Fibroblast of lung (primary cell): ENCODE results near the gene NR5A1. TPM values are rescaled to one million over a fixed set of nuclear protein-coding genes. Genes with fewer than 3 reads are reported as not detected.

Experiments
- DNase-seq, 2 donors: peaks; one replicate each; pipeline versions ENCODE4 v3.0.0 to v3.0.0-alpha.2; 2010; ENCODE audit warnings: low read depth in 2 of 2
- H2AFZ ChIP-seq: 2 replicates; pipeline ENCODE4 v1.5.1; 2012; ENCODE audit warnings: low read length, control low read depth, inconsistent platforms
- H3K27ac ChIP-seq: 2 replicates; pipeline ENCODE4 v1.5.1; 2011; ENCODE audit warnings: low read length, control low read depth; ENCODE audit not compliant: insufficient read depth
- H3K27me3 ChIP-seq: 2 replicates; pipeline ENCODE4 v1.5.1; 2011; ENCODE audit warnings: mild to moderate bottlenecking, low read length; ENCODE audit not compliant: control insufficient read depth, insufficient read depth
- H3K36me3 ChIP-seq: 2 replicates; pipeline ENCODE4 v1.5.1; 2011; ENCODE audit warnings: low read length; ENCODE audit not compliant: control insufficient read depth, insufficient read depth
- H3K4me1 ChIP-seq: 2 replicates; pipeline ENCODE4 v1.5.1; 2011; ENCODE audit warnings: low read length; ENCODE audit not compliant: control insufficient read depth, insufficient read depth; ENCODE audit errors: extremely low read depth
- H3K4me2 ChIP-seq: 2 replicates; pipeline ENCODE4 v1.5.1; 2011; ENCODE audit warnings: low read length, control low read depth; ENCODE audit not compliant: insufficient read depth; ENCODE audit errors: extremely low read depth
- H3K4me3 ChIP-seq, 4 experiments: fragments of 200-600 bp in 1 of 4; sonication (generic) in 1 of 4; replicated peaks in 1 of 4; 2 replicates each; pipeline ENCODE4 v1.5.1; 2011 to 2016; ENCODE audit warnings: low read length in 4 of 4, low read depth in 3 of 4, mild to moderate bottlenecking in 3 of 4, control low read depth in 2 of 4, inconsistent platforms in 1 of 4, mixed read lengths in 1 of 4; ENCODE audit not compliant: insufficient read depth in 1 of 4; ENCODE audit errors: control extremely low read depth in 1 of 4
- H3K79me2 ChIP-seq: 2 replicates; pipeline ENCODE4 v1.5.1; 2012; ENCODE audit warnings: mild to moderate bottlenecking, low read length, inconsistent platforms; ENCODE audit not compliant: control insufficient read depth, insufficient read depth
- H3K9ac ChIP-seq: 2 replicates; pipeline ENCODE4 v1.5.1; 2011; ENCODE audit warnings: mild to moderate bottlenecking, low read length, control low read depth; ENCODE audit not compliant: insufficient read depth
- H3K9me3 ChIP-seq: 2 replicates; pipeline ENCODE4 v1.5.1; 2012; ENCODE audit warnings: low read depth, low read length; ENCODE audit not compliant: control insufficient read depth, insufficient read depth
- H4K20me1 ChIP-seq: 2 replicates; pipeline ENCODE4 v1.5.1; 2011; ENCODE audit warnings: low read length; ENCODE audit not compliant: control insufficient read depth, insufficient read depth; ENCODE audit errors: extremely low read depth
- CTCF ChIP-seq, 2 donors: IDR thresholded peaks in 1 of 2; conservative IDR thresholded peaks in 1 of 2; 1 replicate in 1 of 2; 2 replicates in 1 of 2; pipeline ENCODE4 v1.5.1; 2011 to 2012; ENCODE audit warnings: low read length in 2 of 2, control low read depth in 1 of 2, inconsistent platforms in 1 of 2, low read depth in 1 of 2, mild to moderate bottlenecking in 1 of 2
- EZH2 ChIP-seq: IDR thresholded peaks from 2 replicates; pipeline ENCODE4 v1.5.1; 2012; ENCODE audit warnings: low read length, control low read depth, mild to moderate bottlenecking; ENCODE audit errors: missing control alignments
- polyA plus RNA-seq, 2 donors: library from polyadenylated mRNA; depleted of rRNA in 1 of 2; stranded (reverse) in 1 of 2; unstranded in 1 of 2; fragments of >200 nt; gene quantifications; 2 replicates each; pipeline ENCODE4 v1.2.1, GENCODE V29; 2011 to 2012; ENCODE audit warnings: missing spikeins in 1 of 2
- total RNA-seq: library from RNA; depleted of rRNA; stranded (reverse); fragments of >200 nt; gene quantifications from 2 replicates; pipeline ENCODE4 v1.2.1, GENCODE V29; 2014

Gene NR5A1
- total and polyA plus RNA-seq, 2 donors (not counting 1 experiment from before 2014, with no cell fraction given): not detected

GRCh38 chr9:124472770-124473169 lies 34.4 kb downstream of the NR5A1 start:
- Histone ChIP-seq H3K9me3 (no peaks in the 10 kb centered on the region), H3K4me3 (no peak overlapping the region)

GRCh38 chr9:124471761-124472160 lies 35.4 kb downstream of the NR5A1 start:
- no peak for DNase-seq
- H3K27me3 ChIP-seq: no peaks in the 10 kb centered on the region
- H3K27ac ChIP-seq: no peak overlapping the region
- TF ChIP-seq EZH2 (no peak), CTCF (conservative IDR thresholded peaks at IDR 0.05 in 1 of 2, IDR thresholded peaks at IDR 0.05 in 1 of 2; ENCODE audit: low read depth in 1 of 2, low read length in 2 of 2) (no peak)
- no peaks in the 10 kb centered on the region for H3K36me3 ChIP-seq
- H3K9me3 ChIP-seq: no peaks in the 10 kb centered on the region
- H3K4me3 ChIP-seq: no peak overlapping the region
- no peak overlapping the region for H3K4me2 ChIP-seq
- no peaks in the 10 kb centered on the region for H3K79me2 ChIP-seq
- no peaks in the 10 kb centered on the region for H3K4me1 ChIP-seq
- no peak overlapping the region for H3K9ac ChIP-seq
- H2AFZ ChIP-seq: no peak overlapping the region
- H4K20me1 ChIP-seq: no peaks in the 10 kb centered on the region

More at GRCh38 chr9:124472770-124473169, 34.4 kb downstream of the NR5A1 start:
- Histone ChIP-seq H3K4me2 (no peak overlapping the region), H2AFZ (no peak overlapping the region), H3K9ac (no peak overlapping the region), H4K20me1 (no peaks in the 10 kb centered on the region), H3K27me3 (peaks cover 6% of the 10 kb centered on the region), H3K79me2 (no peaks in the 10 kb centered on the region), H3K36me3 (no peaks in the 10 kb centered on the region), H3K27ac (no peak overlapping the region), H3K4me1 (no peaks in the 10 kb centered on the region)
- TF ChIP-seq CTCF (conservative IDR thresholded peaks at IDR 0.05 in 1 of 2, IDR thresholded peaks at IDR 0.05 in 1 of 2; ENCODE audit: low read depth in 1 of 2, low read length in 2 of 2) (no peak), EZH2 (no peak)
- DNase-seq: no peak

GRCh38 chr9:124470726-124471125 lies 36.5 kb downstream of the NR5A1 start:
- Histone ChIP-seq H3K4me2 (no peak overlapping the region), H4K20me1 (no peaks in the 10 kb centered on the region), H3K4me3 (no peak overlapping the region), H3K27me3 (no peaks in the 10 kb centered on the region), H3K79me2 (no peaks in the 10 kb centered on the region), H3K36me3 (no peaks in the 10 kb centered on the region), H2AFZ (no peak overlapping the region), H3K9ac (no peak overlapping the region), H3K9me3 (no peaks in the 10 kb centered on the region), H3K27ac (no peak overlapping the region), H3K4me1 (no peaks in the 10 kb centered on the region)
- TF ChIP-seq EZH2 (no peak), CTCF (conservative IDR thresholded peaks at IDR 0.05 in 1 of 2, IDR thresholded peaks at IDR 0.05 in 1 of 2; ENCODE audit: low read depth in 1 of 2, low read length in 2 of 2) (no peak)
- no peak for DNase-seq
